Kidney capillary endothelial cell (primary cell): ENCODE results near the gene FGFR4.

Experiments used
- DNase-seq: peaks from one replicate; pipeline ENCODE4 v3.0.0-alpha.2; 2018; ENCODE audit warnings: low spot score

Gene FGFR4

DNA sequence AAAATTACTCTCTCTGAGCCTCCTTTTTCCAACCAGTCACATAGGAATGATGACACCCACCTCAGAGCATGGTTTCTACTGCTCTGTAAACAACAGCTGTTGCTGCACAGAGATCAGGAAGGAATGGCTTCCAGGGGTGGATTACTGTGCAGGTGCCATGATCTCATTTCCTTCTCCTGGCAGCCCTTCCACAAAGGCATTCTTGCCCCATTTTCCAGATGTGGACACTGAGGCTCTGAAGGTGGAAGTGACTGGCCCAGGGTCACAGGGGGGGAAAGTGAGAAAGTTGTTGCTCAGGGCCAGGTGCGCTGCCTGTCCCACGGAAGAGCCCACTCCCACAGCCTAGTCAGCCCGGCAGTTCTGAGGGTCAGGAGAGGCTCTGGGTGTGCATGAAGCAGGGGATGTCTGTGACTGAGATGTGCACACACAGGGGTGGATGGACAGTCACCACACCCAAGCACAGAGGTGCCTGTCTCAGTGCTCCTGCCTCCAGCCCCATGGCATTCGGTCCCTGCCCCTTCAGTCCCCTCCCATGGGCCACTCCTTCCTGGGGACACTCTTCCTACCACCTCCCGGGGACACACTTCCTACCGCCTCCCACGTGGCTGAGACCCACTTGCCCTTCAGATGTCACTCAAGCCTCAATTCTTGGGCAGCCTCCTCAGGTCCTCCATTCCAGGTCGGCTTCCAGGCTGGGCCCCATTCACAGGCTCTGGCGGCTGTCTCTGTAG is 17.0 kb downstream of the FGFR4 start:
- no peak for DNase-seq

DNA sequence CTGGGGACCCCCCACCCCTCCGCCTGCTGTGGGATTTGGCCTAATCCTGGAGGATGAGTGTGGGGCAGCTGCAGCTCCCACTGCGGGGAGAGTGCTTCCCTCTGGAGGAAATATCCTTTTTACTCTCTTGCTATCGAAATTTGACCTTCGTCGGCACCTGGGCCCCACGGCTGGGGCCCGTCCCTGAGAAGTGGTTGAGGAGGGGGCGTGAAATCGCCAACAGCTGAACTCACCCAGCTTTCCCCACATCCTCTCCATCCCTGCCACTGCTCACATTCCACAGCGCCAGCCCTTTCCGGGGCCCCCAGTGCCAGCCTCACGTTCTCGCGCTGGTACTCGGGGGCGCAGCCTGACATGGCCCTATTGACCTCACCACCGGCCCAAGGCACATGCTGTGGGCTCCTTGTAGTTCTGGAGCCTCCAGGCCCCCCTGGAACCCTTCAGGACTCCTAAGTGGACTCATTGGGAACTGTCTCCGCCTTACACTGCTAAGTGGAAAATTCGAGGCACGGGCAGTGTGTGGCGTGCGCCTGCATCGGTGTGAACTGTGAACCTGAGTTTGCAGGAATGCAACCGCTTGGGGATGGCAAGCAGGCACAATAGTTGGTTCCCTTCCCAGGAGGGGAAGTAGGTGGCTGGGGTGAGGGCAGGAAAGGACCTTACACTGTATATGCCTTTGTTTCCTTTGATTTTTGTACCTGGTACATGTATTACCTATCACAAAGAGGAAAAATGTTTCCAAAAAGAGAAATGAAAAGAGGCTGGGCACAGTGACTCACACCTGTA is 19.2 kb downstream of the FGFR4 start:
- DNase-seq, result no peak

DNA sequence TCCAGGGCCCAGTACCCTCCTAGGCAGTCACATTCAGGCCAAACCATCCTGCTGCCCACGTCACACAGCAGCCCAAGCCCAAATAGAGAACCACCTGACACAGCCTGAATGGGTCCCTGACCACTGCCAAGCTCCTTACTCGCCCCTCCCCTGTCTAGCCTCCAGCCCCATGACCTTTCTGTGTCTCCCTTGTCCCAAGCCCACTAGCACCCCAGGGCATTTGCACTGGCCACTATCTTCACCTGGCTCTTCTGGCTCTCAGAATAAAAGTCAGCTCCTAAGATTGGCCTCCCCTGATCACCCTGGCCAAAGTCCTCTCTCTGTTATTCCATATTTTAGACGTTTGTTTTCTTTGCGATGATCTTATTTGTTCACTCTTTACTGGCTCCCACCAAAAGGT is 20.4 kb downstream of the FGFR4 start:
- no peak for DNase-seq

DNA sequence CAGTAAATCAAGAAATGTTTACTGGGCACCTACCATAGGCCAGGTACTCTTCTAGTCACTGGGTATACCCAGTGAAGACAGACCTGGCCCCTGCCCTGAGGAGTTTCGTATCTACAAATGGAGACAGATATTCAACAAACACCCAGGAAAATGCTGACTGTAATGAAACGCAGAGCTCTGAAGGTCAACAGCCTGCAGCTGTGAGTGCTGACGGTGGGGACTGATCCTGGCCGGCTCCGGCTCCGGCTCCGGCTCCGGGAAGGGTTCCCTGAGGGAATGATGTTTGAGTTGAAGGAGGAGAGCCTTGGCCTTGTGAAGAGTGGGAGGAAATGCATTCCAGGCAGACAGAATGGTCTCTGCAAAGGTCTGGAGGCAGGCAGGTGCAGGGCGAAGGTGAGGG is 23.1 kb downstream of the FGFR4 start:
- no peak for DNase-seq

DNA sequence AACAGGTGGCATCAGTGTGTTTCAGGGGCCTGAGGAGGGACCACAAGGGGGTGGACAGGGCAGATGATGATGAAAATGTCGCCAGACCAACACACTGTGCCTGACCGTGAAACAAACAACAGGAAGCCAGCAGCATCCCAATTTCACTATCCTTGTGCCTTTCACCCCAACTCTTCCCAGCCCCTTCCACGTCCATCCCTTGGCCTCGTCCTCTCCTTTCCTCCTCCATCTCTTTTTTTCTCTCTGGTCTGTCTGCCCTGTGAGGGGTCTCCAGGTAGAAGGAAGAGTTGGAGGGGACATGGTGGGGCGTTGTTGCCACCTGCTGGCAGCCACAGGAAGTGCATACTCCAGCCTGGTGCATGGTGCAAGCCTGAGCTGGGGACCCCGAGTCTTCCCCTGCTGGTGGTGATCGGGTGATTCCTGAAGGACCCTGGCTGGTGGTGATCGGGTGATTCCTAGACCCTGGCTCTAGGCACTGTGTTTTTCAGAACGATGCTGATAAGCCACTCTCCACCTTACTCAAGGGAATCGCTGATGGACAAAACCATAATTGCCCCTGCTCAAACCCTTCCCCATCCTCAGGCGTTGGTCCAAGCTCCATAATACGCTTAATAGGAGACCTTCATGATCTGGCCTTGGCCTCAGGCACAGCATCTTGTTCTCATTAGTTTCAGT is 25.1 kb downstream of the FGFR4 start:
- no peak for DNase-seq

DNA sequence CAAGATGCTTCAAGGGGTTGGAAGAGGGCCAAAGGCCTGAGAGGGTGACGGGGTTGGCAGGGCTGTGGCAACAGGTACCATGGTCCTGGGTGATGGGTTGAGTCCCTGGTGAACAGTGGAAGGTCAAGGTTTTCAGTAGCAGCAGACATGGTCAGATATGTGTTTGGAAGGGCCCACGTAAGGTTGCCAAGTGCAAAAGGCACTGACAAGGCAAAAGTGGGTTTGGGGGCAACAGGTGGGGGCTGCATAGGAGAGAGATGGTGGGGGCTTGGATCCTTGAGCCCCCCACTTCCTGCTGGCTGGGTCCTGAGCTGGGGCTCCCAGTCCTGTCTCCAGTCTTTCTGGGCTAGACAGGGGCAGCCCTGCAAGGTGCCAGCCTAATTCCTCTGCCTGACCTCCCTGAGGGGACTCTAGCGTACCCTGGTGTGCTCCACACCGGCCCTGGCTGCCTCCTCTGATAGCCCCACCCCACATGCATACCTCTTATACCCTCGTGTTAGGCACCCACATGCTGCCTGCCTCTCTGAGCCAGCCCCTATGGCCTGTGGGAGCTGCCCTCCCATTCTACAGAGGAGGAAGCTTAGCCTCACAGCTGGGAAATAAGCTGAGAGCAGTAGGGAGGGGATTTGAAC is 26.0 kb downstream of the FGFR4 start:
- DNase-seq, result no peak

DNA sequence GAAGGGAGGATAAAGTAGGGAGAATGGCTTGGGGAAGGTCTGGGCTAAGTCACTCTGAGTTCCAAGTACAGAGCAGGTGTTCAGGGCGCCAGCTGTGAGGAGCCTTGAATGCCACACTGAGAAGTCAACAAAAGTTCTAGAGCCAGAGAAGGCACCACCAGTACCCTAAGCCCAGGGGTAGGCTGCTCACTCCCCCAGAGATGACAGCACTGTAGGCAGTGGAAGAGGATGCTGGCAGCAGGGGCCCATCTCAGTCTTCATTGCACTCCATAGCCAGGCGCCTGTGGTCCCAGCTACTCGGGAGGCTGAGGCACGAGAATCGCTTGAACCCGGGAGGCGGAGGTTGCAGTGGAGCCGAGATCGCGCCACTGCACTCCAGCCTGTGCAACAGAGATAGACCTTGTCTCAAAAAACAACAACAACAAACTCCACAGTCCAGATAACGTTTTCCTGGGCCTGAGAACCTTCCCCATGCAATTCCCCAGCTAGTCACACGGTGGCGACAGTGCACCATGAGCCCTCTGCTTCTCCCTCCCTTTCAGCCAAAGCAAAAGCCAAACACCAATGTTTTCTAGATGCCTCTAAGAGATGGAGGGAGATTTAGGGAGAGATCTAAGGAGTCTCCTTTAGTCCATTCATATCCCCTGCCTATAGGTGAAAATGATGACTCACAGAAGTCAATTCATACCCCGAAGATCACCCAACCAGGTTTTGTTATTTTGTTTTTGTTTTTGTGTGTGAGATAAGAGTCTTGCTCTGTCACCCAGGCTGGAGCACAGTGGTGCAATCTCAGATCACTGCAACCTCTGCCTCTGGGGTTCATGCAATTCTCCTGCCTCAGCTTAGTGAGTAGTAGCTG is 27.1 kb downstream of the FGFR4 start:
- peak; percentile 84 for DNase-seq

DNA sequence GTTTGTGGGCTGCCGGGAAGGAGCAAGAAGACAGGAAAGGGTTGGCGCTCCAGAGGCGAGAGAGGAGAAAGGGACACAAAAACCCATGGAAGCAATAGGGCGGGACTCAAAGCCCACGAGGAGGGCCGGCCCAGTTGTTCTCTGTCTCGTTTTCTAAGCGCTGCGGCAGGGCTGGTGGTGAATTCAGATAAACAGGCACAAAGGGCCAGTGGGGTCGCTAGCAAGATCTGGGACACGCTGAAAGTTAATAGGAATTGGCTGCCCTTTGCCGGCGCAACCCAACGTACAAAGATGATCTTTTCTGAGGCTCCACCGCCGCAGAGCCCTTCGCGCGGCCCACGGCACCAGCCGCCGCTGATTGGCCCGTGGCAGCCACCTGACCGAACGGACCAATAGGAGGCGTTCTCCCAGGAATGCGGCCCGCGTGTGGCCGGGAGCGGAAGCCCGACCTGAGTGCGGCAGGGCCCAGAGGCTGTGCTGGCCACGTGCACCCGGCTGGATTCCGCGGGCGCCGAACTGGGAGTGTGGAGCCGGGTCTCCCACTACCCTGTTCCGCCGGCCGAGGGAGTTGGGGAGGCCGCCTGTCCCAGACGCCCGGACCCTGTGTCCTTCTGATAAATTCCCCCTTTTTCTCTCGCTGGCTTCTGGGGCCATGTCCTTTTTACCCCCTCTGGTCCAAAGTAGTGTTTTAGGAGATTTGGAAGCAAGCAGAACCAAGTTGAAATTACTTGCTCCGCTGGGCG is 30.1 kb downstream of the FGFR4 start:
- peak; percentile 62 for DNase-seq

DNA sequence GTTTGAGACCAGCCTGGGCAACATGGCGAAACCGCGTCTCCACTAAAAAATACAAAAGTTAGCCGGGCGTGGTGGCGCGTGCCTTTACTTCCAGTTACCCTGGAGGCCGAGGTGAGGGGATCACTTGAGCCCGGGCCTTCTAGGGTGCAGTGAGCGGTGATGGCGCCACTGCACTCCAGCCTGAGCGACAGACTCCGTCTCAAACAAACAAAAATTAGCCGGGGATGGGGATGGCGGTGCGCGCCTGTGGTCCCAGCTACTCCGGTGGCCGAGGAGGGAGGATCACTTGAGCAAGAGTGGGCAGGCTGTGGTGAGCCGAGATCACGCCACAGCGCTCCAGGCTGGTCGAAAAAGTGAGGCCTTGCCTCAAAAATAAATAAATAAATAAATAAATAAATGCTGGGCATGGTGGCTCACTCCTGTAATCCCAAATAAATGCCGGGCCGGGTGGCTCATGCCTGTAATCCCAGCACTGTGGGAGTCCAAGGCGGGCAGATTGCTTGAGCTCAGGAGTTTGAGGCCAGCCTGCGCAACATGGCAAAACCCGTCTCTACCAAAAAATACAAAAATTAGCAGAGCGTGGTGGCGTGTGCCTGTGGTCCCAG is 30.8 kb downstream of the FGFR4 start:
- DNase-seq, result no peak

DNA sequence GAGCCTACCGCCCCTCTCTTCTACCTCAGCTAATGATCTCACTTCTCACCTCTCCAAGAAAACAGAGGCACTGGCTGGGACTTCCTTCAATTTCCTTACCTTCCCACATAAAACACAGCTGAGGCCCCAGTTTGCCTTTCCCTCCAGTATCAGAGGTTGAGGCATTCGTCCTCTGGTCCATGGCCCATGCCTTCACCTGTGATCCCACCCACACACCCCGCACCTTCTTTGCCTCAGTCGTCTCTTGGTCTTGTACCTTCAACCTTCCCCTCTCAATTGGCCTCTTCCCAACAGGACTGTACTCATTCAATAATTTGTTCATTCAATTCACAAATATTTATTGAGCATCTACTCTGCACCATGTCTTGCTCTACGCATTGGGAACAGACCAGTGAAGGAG is 35.9 kb downstream of the FGFR4 start:
- no peak for DNase-seq

DNA sequence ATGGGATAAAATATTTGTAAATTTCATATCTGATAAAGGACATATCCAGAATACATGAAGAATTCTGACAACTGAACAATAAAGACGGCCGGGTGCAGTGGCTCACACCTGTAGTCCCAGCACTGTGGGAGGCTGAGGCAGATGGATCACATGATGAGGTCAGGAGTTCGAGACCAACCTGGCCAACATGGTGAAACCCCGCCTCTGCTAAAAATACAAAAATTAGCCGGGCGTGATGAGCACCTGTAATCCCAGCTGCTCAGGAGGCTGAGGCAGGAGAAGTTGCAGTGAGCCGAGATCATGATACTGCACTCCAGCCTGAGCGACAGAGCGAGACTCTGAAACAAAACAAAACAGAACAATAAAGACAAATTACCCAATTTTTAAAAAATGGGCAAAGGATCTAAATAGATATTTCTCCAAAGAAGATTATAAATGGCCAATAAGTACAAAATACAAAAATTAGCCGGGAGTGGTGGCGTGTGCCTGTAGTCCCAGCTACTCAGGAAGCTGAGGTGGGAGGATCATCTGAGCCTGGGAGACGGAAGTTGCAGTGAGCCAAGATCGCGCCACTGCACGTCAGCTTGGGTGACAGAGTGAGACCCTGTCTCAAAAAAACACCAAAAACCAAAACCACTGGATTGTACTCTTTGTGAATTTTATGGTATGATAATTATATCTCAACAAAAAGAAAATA is 37.2 kb downstream of the FGFR4 start:
- DNase-seq, result no peak

DNA sequence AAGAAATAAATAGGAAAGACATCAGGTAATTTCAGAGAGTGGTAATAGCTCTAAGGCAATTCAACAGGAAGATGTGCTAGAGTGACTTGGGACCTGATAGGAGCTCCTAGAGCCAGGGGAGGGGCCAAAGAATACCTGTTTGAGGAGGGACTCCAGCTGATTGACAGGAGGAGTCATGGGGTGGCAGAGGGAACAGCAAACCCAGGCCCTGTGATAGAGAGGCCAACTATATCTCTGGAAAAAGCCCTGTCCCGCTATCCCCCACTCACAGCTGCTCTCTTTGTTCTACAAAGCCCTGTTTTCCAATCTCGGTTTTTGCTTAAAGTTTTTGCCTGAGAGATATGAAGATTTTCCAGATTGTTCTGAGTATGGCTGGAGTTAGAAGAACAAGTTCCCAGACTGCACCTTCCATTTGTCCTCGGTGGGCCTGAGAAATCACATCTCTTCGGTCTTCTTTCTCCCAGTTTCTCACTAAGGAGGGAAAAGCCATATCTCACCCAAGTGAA is 37.8 kb downstream of the FGFR4 start:
- no peak for DNase-seq

DNA sequence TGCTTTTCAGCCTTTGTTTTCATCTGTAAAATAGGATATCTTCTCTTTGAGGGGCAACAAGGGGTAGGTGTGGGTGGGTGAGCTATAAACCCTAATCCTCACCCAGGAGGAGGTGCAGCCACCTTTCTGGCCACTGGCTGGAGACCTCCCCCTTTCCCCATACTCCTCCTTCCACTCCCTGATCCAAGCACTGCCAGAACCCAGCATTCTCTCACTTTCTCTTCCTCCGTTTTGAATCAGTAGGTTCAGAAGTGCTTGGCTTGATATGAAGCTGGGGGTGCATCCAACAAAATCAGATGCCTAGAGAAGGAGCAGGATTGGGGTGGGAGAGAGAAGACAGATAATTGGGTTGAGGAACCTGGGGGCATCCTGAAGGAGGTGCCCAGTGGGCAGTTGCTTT is 40.1 kb downstream of the FGFR4 start:
- no peak for DNase-seq

DNA sequence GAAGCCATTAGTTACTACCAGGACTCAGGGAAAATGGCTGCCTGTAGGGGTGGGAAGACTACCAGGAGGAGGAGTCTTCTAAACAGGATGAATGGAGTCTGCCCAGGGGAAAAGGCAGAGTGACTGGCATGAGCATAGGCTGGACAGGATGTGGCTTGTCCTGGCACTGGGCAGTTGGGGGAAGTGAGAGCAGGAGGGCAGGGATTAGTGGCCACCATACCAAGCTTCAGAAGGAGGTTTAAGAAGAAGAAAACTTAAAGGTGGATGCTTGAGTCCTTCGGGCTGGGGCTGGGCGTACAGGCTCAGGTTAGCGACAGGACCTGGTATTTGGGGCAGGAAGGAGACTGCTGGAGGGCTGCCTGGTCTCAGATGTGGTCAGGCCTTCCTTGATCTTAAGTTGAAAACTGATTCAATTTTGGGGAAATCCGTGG is 41.9 kb downstream of the FGFR4 start:
- no peak for DNase-seq

DNA sequence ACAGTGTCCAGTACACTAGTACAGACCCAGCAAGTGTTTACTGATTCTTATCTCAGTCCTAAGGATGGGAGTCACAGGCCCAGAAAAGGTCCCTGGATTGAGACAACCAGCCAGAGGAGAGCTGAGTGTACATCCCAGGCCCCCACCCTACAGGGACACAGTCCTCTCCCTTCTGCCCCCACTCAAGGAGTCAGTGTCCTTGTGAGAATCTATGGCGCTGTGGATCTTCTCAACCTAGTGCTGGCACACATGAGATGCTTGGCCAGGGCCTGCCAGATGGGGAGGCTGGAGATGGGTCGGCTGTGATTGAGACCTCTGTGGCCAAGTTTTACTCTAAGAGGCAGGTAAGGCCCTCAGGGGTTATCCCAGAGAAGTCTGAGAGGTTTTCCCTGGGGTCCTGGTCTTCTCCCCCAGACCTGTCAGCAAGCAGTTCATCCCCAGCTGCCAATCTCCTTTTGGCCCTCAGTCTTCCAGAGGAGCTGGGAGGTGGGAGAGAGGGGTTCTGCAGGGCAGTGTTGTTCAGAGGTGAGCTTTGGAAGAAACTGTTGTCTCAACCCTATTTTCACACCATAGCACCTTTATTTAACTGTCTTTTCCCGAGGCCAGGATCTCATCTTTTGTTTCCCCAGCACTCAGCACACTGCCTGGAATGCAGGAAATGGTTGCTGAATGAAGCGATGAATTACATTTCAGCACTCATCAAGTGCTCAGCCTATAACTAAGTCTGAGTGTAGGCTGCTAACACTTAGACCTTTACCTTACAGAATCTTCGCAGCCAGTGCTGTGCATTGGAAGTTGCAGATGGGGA is 43.7 kb downstream of the FGFR4 start:
- no peak for DNase-seq

DNA sequence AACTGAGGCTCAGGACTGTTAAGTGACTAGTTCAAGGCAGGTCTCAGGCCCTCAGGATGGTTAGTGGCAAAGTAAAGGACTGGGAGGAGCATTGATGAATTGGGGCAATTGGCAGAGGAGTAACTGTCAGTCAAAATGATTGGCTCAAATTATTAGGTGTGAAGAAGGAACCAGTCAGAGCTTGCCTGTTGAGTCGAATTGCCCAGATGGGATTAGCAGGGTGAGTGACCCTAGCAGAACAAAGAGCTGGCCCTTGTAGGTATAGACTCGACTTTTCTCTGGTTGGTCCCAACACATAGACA is 44.3 kb downstream of the FGFR4 start:
- DNase-seq, result no peak

DNA sequence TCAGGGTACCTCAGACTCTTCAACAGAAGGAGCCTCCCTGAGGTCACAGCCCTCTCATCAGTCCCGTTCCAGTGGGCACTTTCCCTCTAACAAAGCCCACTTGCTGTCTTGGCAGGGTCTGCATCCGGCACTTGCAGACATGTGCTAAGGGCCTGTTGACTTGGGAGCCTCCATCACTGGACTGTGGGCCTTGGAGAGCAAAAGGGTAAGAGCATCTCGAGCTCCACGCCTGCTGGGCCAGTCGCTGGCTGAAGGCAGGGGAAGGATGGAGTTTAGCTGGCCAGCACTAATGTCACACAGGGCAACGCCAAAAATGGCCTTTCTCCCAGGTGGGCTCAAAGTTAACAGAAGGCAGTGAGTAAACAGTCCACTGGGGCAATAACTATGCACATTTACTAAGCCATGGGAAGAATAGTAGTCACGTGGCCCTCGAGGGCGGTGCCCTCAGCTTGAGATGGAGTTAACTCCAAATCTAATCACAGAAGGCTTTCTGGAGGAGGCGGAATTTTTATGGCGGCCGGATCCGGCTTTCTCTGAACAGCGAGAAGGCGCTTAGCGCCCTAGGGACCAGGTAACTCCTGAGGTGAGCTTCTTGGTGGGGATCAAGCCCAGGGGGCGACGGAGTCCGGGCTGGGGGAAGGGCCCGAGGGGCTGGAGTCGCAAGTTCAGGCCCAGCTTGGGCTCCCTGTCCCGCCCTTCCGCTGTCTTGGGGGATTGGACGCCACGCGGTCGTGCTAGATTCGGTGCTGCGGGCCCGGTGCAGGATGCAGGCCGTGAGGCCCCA is 44.8 kb downstream of the FGFR4 start:
- no peak for DNase-seq
